HG02981 (cell line): Measurements from ENCODE around the gene SMARCAL1.

Experiments
- ATAC-seq: cut with Tn5 transposase; IDR thresholded peaks from one replicate; pipeline ENCODE4 v1.9.1; 2021; ENCODE audit warnings: mild to moderate bottlenecking, moderate library complexity; ENCODE audit not compliant: unreplicated experiment

SMARCAL1 gene

DNA sequence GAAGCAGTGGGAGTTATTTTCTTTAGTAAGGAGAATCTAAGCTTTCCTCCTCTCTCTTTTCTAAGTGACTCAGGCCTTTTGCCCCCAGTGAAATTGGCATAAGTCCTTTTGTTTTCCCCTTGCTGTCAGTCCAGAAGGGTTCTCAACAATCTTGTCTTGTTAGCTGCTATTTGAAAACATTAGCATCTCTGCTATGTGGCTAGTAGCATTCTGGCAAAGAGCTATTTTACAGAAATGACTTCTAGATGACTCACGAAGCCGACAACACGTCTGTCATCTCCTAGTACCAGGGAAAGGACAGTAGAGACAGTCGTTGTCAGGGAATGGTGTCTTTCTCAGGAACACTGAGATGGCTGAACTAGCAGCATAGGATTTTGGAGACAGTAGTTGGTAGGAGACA lies 14.7 kb downstream of the SMARCAL1 start:
- no peak for ATAC-seq

GRCh38 chr2:216428618-216429350 lies 16.5 kb downstream of the SMARCAL1 start:
- ATAC-seq = no peak

GRCh38 chr2:216429428-216429827 lies 17.1 kb downstream of the SMARCAL1 start:
- no peak for ATAC-seq

GRCh38 chr2:216430811-216431530 lies 18.7 kb downstream of the SMARCAL1 start:
- no peak for ATAC-seq

DNA sequence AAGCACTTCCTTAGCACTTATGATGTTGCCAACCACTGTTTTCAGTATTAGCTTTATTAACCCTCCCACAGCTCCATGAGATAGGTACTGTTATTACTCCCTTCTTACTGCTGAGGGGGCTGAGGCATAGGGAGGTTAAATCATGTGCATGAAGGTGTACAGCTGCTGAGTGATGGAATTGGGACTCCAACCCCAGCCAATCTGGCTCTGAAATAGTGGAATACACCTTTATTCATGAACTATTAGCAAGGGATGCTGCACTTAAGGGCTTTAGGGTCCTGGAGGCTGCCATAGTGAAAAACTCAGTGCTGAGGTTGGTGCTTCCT lies 19.2 kb downstream of the SMARCAL1 start:
- no peak for ATAC-seq

- ATAC-seq = no peak
Measured at GRCh38 chr2:216436383-216436782, 24.1 kb downstream of the SMARCAL1 start.

GRCh38 chr2:216441308-216442010 lies 29.2 kb downstream of the SMARCAL1 start:
- no peak for ATAC-seq

GRCh38 chr2:216445501-216445900 lies 33.2 kb downstream of the SMARCAL1 start:
- no peak for ATAC-seq

DNA sequence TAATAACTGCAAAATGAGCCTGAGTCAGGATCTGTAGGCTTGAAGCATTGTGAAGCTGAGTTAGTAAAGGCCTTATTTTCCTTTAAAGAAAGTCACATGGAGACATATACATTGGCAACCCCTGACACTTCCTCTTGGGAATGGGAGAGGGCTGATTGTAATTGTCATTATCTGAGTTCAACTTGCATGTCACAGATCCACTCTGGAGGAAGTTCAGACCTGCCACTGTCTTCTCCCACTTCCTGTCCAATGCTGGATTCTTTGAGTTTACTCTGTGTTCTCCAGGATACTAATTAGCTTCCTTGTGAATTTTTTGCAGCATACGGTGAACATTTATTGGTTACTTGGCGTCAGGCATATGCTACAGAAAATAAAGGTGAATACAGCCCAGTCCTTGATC lies 34.1 kb downstream of the SMARCAL1 start:
- ATAC-seq = no peak

GRCh38 chr2:216447293-216447692 lies 35.0 kb downstream of the SMARCAL1 start:
- ATAC-seq = no peak

DNA sequence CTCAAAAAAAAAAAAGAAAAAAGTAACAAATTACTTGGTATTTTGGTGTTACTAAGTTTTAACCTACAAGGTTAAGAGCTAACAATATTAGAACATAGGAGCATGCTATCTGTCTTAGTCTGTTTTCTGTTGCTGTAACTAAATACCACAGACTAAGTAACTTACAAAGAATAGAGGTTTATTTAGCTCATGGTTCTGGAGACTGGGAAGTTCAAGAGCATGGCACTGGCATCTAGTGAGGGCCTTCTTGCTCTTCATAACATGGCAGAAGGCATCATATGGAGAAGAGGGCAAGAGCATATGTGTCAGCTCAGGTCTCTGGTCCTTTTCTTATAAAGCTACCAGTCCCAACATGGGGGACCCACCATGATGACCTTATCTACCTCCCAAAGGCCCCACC lies 36.5 kb downstream of the SMARCAL1 start:
- no peak for ATAC-seq

DNA sequence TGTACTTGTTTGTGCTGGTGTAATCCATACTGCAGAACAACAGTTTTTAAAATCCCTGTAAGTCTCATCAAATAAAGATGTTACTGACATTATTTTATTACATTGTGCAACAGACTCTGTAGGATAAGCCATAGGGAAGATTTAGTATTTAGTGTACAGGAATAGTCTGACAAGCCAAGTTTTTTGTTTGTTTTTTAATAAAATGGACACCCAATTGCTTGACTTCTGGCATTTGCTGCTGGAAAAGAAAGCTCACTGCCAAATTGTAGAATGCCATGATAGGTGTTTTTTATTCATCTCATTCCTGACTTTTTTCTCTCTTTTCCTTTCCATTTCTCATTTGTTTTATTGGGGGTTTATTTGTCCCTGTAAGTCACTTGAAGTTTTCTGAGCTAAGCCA lies 38.1 kb downstream of the SMARCAL1 start:
- ATAC-seq = no peak

DNA sequence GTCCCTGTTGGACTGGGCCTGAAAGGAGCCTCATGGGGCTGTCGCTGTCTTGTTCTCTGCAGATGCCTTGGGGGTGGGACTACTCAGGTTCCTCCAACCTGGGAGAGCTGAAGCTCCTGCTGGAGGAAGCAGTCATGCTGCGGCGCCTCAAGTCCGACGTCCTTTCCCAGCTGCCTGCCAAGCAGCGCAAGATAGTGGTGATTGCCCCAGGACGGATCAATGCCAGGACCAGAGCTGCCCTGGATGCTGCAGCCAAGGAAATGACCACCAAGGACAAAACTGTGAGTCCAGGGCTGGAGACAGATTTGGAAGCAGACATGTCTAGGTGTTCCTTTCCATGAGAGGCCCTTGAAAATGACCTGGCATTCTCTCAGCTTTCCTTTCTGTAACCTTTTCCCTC lies 38.5 kb downstream of the SMARCAL1 start:
- ATAC-seq = no peak

DNA sequence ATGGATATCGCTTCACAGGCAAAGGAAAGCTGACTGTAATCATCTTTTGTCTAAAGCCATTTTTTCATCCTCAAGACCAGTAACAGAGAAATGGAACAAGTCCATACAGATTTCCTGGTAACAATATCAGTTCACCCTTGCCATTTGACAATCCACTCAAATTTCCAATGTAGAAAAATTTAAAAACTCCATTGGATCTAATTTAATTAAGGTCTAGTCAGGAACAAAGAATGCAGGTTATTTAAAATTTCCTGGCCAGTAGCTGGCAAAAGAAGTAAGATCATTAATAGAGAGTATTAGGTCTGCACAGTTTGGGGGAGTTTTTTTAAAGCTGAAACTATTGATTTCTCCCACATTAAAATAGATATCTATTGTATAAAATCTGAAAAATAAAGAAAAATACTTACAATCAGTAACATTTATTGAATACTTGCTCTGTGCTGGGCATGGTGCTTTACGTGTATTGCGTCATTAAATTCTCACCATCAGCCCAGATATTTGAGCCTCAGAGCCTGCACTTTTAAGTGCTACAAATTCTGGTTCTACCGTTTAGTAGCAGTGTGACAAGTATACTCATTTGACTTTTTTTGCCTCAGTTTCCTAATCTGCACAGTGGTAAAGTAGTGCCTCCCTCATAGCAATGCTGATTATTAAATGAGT lies 41.8 kb downstream of the SMARCAL1 start:
- no peak for ATAC-seq

- ATAC-seq = no peak
Measured at GRCh38 chr2:216463148-216463547, 50.9 kb downstream of the SMARCAL1 start.

- no peak for ATAC-seq
Measured at GRCh38 chr2:216464104-216464720, 51.9 kb downstream of the SMARCAL1 start.

GRCh38 chr2:216465579-216466195 lies 53.4 kb downstream of the SMARCAL1 start:
- ATAC-seq = no peak

GRCh38 chr2:216467845-216468244 lies 55.6 kb downstream of the SMARCAL1 start:
- ATAC-seq = no peak

DNA sequence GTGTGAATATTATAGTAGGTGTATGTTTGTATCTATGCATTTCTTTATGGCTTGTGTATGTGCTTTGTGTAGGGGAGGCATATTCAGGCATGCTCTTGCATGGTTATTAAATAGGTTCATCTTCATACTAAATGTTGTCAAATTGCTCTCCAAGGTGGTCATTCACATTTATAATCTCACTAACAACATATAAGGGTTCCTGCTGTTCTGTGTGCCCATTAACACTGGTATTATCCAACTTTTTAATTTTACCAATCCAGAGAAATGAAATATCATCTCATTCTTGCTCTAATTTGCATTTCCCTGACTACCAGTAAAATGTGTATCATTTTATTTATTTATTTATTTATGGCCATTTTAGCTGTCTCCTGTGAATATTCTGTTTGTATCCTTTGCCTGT lies 57.4 kb downstream of the SMARCAL1 start:
- ATAC-seq = no peak

DNA sequence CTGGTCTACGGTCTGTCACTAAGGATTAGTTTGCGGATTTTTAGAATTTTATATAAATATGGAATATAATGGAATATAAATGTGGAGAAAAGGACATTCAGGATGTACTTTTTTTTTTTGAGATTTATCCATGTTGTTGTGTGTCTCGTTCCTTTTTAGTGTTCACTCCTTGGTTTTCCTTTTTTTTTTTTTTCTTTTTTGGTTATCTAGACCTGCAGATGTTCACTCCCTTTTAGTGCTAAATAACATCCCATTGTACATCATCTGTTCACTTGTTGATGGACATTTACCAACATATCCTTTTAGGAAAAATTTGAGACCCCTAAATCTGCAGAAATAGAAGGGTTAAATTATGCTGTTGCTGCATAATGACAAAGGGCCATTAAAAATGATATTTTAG lies 60.9 kb downstream of the SMARCAL1 start:
- ATAC-seq = no peak
